ENCODE data around the gene MOB3A. TPM values are rescaled to one million over a fixed set of nuclear protein-coding genes. Genes with fewer than 3 reads are reported as not detected.

Gene MOB3A
- total and polyA plus RNA-seq, 9 of the 15 experiments (the other 6 are each of a cell fraction or from before 2014, with no cell fraction given), result 1.1 to 24.1 (median 6.0) TPM

- TF ChIP-seq ZKSCAN3 (CRISPR knock-in tag; IDR thresholded peaks at IDR 0.05) (no peak), SP1 (CRISPR knock-in tag; IDR thresholded peaks at IDR 0.05) (no peak), HOXB6 (CRISPR knock-in tag; IDR thresholded peaks at IDR 0.05; ENCODE audit: borderline replicate concordance) (no peak), ZNF316 (IDR thresholded peaks at IDR 0.05) (peak; percentile 65), NR3C1 (CRISPR knock-in tag; IDR thresholded peaks at IDR 0.05) (no peak), ZNF449 (CRISPR knock-in tag; IDR thresholded peaks at IDR 0.05) (no peak; the same call in 1 of the 2 replicates), NCOA1 (IDR thresholded peaks at IDR 0.05; ENCODE audit: low read depth) (no peak), MITF (IDR thresholded peaks at IDR 0.05) (no peak), NCOR1 (IDR thresholded peaks at IDR 0.05) (no peak), ZBTB9 (CRISPR knock-in tag; IDR thresholded peaks at IDR 0.05) (peak; percentile 42; the same call in 1 of the 2 replicates), ZNF764 (CRISPR knock-in tag; IDR thresholded peaks at IDR 0.05; ENCODE audit: low read depth) (no peak), TEAD1 (CRISPR knock-in tag; IDR thresholded peaks at IDR 0.05) (peak in 1 of 2 experiments; percentile 50; a peak in 2 of 4 replicates), LEF1 (IDR thresholded peaks at IDR 0.05) (no peak; the same call in 1 of the 2 replicates), POLR2AphosphoS2 (IDR thresholded peaks at IDR 0.05; ENCODE audit: low read length) (no peak), BCOR (IDR thresholded peaks at IDR 0.05) (no peak), NFATC3 (IDR thresholded peaks at IDR 0.05) (no peak), TCFL5 (CRISPR knock-in tag; conservative IDR thresholded peaks at IDR 0.05) (no peak), KLF10 (CRISPR knock-in tag; IDR thresholded peaks at IDR 0.05) (no peak), RFX1 (IDR thresholded peaks at IDR 0.05) (no peak), SMAD3 (CRISPR knock-in tag; conservative IDR thresholded peaks at IDR 0.05) (no peak), CTCF (IDR thresholded peaks at IDR 0.05 in 2 of 3, conservative IDR thresholded peaks at IDR 0.05 in 1 of 3; ENCODE audit: insufficient read depth in 2 of 3, low read depth in 1 of 3, low read length in 3 of 3) (no peak), ZNF699 (CRISPR knock-in tag; IDR thresholded peaks at IDR 0.05; ENCODE audit: insufficient replicate concordance) (no peak)
- TF ChIP-seq, protein P1, sequence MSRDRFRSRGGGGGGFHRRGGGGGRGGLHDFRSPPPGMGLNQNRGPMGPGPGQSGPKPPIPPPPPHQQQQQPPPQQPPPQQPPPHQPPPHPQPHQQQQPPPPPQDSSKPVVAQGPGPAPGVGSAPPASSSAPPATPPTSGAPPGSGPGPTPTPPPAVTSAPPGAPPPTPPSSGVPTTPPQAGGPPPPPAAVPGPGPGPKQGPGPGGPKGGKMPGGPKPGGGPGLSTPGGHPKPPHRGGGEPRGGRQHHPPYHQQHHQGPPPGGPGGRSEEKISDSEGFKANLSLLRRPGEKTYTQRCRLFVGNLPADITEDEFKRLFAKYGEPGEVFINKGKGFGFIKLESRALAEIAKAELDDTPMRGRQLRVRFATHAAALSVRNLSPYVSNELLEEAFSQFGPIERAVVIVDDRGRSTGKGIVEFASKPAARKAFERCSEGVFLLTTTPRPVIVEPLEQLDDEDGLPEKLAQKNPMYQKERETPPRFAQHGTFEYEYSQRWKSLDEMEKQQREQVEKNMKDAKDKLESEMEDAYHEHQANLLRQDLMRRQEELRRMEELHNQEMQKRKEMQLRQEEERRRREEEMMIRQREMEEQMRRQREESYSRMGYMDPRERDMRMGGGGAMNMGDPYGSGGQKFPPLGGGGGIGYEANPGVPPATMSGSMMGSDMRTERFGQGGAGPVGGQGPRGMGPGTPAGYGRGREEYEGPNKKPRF (IDR thresholded peaks at IDR 0.05; ENCODE audit: low read depth, low read length), result no peak
Measured at GRCh38 chr19:2060884-2061494, 35.1 kb downstream of the MOB3A start (continued).

All from K562 (cell line).